Measurements from ENCODE around the gene TCN1.

DNA sequence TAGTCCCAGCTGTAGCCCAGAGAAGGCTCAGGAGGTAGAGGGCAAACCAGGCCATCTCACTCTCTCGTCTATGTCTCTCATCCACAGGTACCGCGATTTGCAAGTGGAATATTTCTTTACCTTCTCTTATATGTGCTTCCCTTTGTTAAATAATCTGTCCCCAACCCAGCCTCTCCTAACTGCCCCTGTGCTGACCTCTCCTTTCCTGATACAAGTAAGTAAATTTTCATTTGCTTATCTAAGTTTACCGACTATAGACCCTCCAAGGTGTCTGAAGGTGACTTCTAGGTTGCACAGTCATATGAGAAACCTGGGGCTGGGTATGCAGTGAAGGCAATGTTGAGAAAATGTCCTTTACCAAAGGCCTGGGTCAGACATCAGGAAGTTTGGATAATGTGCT, 20.9 kb downstream of the TCN1 start, which contains the start of gene CBLIF:
- TF ChIP-seq SUZ12 (IDR thresholded peaks at IDR 0.05) (no peak), ZNF384 (IDR thresholded peaks at IDR 0.05) (no peak), FOXM1 (IDR thresholded peaks at IDR 0.05; ENCODE audit: borderline replicate concordance) (no peak), CTBP1 (IDR thresholded peaks at IDR 0.05; ENCODE audit: borderline replicate concordance) (no peak)

Data from HEK293T (cell line).